ENCODE measurements around the gene SLC25A1. TPM values are rescaled to one million over a fixed set of nuclear protein-coding genes. Genes with fewer than 3 reads are reported as not detected.

The SLC25A1 gene
- total and polyA plus RNA-seq, 10 of the 15 experiments (the other 5 are each of a cell fraction or from before 2014, with no cell fraction given), result 2.3 to 79.0 (median 30.3) TPM

DNA sequence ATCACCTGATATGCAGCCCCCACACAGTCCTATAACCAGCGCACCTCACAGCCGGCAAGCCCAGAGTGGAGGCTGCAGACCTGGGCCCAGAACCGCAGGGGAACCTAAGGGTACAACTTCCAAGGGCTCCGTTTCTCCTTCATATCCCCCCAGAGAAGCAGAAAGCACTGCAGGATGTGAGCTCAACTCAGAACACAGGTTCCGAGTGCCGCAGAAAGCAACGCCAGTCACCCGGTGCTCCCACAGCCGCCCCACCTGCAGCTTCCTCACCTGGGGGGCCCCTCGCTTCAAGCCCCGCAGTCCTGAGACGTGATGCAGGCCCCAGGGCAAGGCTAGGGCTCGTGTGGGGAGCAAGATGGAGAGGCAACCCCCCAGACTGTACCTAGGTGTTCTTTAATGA, 45.0 kb downstream of the SLC25A1 start:
- Histone ChIP-seq H3K4me2 (ENCODE audit: control insufficient read depth, insufficient read depth) (no peak overlapping the region), H2AFZ (ENCODE audit: control insufficient read depth, low read depth, low read length) (no peak overlapping the region), H3K4me1 (ENCODE audit: control insufficient read depth, insufficient read depth, low read length) (no peaks in the 10 kb centered on the region), H4K20me1 (ENCODE audit: control insufficient read depth, insufficient read depth) (no peaks in the 10 kb centered on the region), H3K27ac (ENCODE audit: control insufficient read depth, insufficient read depth) (no peak overlapping the region), H3K9ac (ENCODE audit: control insufficient read depth, insufficient read depth, low read length) (no peak overlapping the region), H3K27me3 (replicated peaks in 1 of 2; ENCODE audit: control insufficient read depth in 2 of 2, insufficient read depth in 2 of 2, low read length in 1 of 2) (no peaks in the 10 kb centered on the region), H3K9me3 (replicated peaks; ENCODE audit: control insufficient read depth, insufficient read depth, low read length) (no peaks in the 10 kb centered on the region), H3K4me3 (no peak overlapping the region), H3K36me3 (ENCODE audit: control insufficient read depth in 2 of 2, insufficient read depth in 2 of 2, low read length in 1 of 2) (peaks cover 5 to 12% of the 10 kb centered on the region in 2 experiments), H3K79me2 (ENCODE audit: control insufficient read depth, insufficient read depth, low read length) (no peaks in the 10 kb centered on the region)
- no peak for ATAC-seq
- CTCF ChIA-PET, result interaction anchor here (1.0 to 2.3 kb wide), 2 partner anchors 11 to 48 kb away, joined by 3 to 6 read pairs; partner anchors contain the start of gene ESS2
- DNase-seq (ENCODE audit: low read depth, low spot score), result no peak
- intact Hi-C loops (cut with micrococcal nuclease; ENCODE audit: unreplicated experiment) (no loop called here), in situ Hi-C loops (cut with MboI) (no loop called here)
- RAD21 ChIA-PET (ENCODE audit: unreplicated experiment), result interaction anchor here (0.6 kb wide), 1 partner anchor 1855 kb away, joined by 3 read pairs; no protein-coding TSS in a partner anchor
- SMC1A ChIA-PET (ENCODE audit: uncharacterized antibody, unreplicated experiment), result no interaction called here
- POLR2A ChIA-PET, result interaction anchor here (0.7 kb wide), 1 partner anchor 8 kb away, joined by 3 read pairs; no protein-coding TSS in a partner anchor
- 85% methylated on average over 13 of the region's 13 CpGs for WGBS (ENCODE audit: insufficient coverage, insufficient replicate concordance, low lambda C conversion rate, missing lambda C conversion rate)
- no TSS peak for BruUV-seq (replicated peaks)
- no peak for FAIRE-seq
- TF ChIP-seq, protein P1, sequence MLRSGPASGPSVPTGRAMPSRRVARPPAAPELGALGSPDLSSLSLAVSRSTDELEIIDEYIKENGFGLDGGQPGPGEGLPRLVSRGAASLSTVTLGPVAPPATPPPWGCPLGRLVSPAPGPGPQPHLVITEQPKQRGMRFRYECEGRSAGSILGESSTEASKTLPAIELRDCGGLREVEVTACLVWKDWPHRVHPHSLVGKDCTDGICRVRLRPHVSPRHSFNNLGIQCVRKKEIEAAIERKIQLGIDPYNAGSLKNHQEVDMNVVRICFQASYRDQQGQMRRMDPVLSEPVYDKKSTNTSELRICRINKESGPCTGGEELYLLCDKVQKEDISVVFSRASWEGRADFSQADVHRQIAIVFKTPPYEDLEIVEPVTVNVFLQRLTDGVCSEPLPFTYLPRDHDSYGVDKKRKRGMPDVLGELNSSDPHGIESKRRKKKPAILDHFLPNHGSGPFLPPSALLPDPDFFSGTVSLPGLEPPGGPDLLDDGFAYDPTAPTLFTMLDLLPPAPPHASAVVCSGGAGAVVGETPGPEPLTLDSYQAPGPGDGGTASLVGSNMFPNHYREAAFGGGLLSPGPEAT (IDR thresholded peaks at IDR 0.05; ENCODE audit: low read depth), result no peak
- TF ChIP-seq SRF (IDR thresholded peaks at IDR 0.05; ENCODE audit: low read depth in 2 of 2, low read length in 2 of 2), result no peak
- TF ChIP-seq TAF1 (IDR thresholded peaks at IDR 0.05; ENCODE audit: borderline replicate concordance, low read depth, low read length), result no peak
- TF ChIP-seq ELK1 (IDR thresholded peaks at IDR 0.05; ENCODE audit: low read depth, low read length), result no peak
- TF ChIP-seq, protein P2, sequence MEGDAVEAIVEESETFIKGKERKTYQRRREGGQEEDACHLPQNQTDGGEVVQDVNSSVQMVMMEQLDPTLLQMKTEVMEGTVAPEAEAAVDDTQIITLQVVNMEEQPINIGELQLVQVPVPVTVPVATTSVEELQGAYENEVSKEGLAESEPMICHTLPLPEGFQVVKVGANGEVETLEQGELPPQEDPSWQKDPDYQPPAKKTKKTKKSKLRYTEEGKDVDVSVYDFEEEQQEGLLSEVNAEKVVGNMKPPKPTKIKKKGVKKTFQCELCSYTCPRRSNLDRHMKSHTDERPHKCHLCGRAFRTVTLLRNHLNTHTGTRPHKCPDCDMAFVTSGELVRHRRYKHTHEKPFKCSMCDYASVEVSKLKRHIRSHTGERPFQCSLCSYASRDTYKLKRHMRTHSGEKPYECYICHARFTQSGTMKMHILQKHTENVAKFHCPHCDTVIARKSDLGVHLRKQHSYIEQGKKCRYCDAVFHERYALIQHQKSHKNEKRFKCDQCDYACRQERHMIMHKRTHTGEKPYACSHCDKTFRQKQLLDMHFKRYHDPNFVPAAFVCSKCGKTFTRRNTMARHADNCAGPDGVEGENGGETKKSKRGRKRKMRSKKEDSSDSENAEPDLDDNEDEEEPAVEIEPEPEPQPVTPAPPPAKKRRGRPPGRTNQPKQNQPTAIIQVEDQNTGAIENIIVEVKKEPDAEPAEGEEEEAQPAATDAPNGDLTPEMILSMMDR (IDR thresholded peaks at IDR 0.05 in 2 of 3, conservative IDR thresholded peaks at IDR 0.05 in 1 of 3; ENCODE audit: control insufficient read depth in 2 of 3, extremely low read depth in 1 of 3, insufficient read depth in 1 of 3, low read depth in 3 of 3, low read length in 3 of 3), result no peak
- TF ChIP-seq ZNF687 (IDR thresholded peaks at IDR 0.05), result no peak
- TF ChIP-seq ZNF592 (IDR thresholded peaks at IDR 0.05), result no peak
- no peak for TF ChIP-seq RBBP5 (conservative IDR thresholded peaks at IDR 0.05)
- TF ChIP-seq TARDBP (IDR thresholded peaks at IDR 0.05; ENCODE audit: borderline replicate concordance), result no peak
- TF ChIP-seq BRCA1 (IDR thresholded peaks at IDR 0.05; ENCODE audit: low read depth, low read length), result no peak
- no peak for TF ChIP-seq ZSCAN29 (IDR thresholded peaks at IDR 0.05)

All from GM12878 (cell line).